ENCODE data around the gene GEMIN2.
"Not testable (repeated sequence)": the region's sequence is repeated elsewhere in the genome, so short reads cannot be mapped to it uniquely, and the experiment has no call there.

Gene GEMIN2

DNA sequence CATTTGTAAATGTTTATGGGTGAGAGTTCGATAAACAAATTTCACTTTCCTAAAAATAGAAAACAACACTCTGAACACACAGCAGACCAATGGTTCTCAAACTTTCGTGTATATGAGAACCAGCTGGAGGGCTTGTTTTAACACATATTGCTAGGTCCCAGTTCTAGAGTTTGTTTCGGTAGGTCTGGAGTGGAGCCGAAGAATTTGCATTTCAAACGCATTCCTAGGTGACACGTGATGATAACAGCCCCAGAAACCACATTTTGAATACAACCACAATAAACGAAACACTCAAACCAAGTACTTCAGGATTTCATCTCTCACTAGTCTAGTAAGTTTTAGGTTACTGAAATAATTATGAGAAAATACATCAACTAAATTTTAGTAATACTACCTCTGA, 28.2 kb upstream of the GEMIN2 start:
- POLR2A ChIA-PET (ENCODE audit: low non-redundant PET): no interaction called here
- no peak for TF ChIP-seq CTCF (conservative IDR thresholded peaks at IDR 0.05; ENCODE audit: low read depth)
- no peak for DNase-seq (ENCODE audit: low spot score)
- CTCF ChIA-PET: interaction anchor here (0.6 to 0.7 kb wide), 3 partner anchors 14 to 347 kb away, joined by 3 to 7 read pairs (median 5); no protein-coding TSS in a partner anchor
- H3K27ac ChIP-seq: no peak overlapping the region

DNA sequence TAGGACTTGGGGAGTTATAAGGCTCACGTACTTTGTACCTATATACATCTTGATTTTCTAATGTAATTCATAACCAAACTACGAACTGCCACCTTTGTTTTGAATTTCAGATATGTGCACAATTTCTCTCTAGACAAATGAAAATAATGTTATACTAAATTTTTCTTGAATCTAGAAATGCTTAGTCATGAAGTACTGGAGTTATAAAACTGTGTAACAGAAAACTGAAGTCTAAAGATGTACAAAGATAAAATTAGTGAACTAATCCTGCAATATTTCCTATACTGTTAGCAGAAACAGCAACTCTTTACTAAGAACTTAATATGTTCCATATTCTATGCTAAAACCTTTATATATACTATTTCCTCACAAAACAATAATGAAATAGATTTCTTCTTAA, 26.6 kb upstream of the GEMIN2 start:
- TF ChIP-seq CTCF (conservative IDR thresholded peaks at IDR 0.05; ENCODE audit: low read depth): no peak
- ChIA-PET POLR2A (ENCODE audit: low non-redundant PET) (no interaction called here), CTCF (no interaction called here)
- no peak overlapping the region for H3K27ac ChIP-seq
- DNase-seq (ENCODE audit: low spot score): no peak

DNA sequence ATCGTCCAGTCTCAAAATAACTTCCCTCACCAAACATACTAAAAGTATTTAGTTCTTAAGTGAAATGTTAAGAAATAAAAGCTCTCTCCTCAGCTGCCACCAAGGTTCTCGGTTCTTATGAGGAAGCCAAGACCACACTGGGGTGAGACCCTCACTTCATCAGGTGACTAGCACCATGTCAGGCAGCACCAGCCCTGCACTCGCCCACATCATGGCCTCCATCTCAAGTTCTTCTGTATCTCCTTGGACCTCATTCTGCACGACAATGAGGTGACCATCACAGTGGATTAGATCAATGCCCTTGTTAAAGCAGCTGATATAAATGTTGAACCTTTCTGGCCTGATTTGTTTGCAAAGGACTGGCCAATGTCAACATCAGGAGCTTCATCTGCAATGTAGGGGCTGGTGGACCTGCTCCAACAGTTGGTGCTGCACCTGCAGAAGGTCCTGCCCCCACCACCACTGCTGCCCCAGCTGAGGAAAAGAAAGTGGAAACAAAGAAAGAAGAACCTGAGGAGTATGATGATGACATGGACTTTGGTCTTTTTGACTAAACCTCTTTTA, 23.5 kb upstream of the GEMIN2 start:
- TF ChIP-seq CTCF (conservative IDR thresholded peaks at IDR 0.05; ENCODE audit: low read depth): no peak
- CTCF ChIA-PET: no interaction called here
- H3K27ac ChIP-seq: no peak overlapping the region
- POLR2A ChIA-PET (ENCODE audit: low non-redundant PET): no interaction called here
- DNase-seq (ENCODE audit: low spot score): no peak

- POLR2A ChIA-PET (ENCODE audit: low non-redundant PET): no interaction called here
- CTCF ChIA-PET: no interaction called here
- no peak for DNase-seq (ENCODE audit: low spot score)
- H3K27ac ChIP-seq: no peak overlapping the region
- TF ChIP-seq CTCF (conservative IDR thresholded peaks at IDR 0.05; ENCODE audit: low read depth): no peak
Measured at GRCh38 chr14:39091716-39092115, 22.4 kb upstream of the GEMIN2 start.

DNA sequence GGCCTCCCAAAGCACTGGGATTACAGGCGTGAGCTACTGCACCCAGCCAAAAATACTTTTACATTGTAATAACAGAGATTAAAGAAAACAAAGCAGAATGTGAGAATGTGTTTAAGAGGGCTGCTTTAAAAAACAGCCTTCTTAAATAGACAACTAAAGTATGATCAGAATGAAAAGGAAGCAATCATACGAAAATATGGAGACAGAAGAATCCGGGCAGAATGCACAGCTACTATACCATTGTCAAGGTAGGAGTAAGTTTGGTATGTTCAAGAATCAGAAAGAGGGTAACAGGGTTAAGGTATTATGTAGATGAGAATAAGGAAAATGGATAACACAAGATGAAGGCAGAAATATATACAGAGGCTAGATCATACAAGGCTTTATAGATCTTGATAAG, 19.6 kb upstream of the GEMIN2 start:
- TF ChIP-seq CTCF (conservative IDR thresholded peaks at IDR 0.05; ENCODE audit: low read depth): no peak
- no peak overlapping the region for H3K27ac ChIP-seq
- ChIA-PET CTCF (no interaction called here), POLR2A (ENCODE audit: low non-redundant PET) (no interaction called here)
- DNase-seq (ENCODE audit: low spot score): no peak

GRCh38 chr14:39097159-39097558, 17.0 kb upstream of the GEMIN2 start:
- ChIA-PET POLR2A (ENCODE audit: low non-redundant PET) (no interaction called here), CTCF (interaction anchor here (0.6 kb wide), 1 partner anchor 82 kb away, joined by 4 read pairs; no protein-coding TSS in a partner anchor)
- peak; percentile 51 for DNase-seq (ENCODE audit: low spot score)
- H3K27ac ChIP-seq: no peak overlapping the region
- TF ChIP-seq CTCF (conservative IDR thresholded peaks at IDR 0.05; ENCODE audit: low read depth): no peak

- POLR2A ChIA-PET (ENCODE audit: low non-redundant PET); CTCF ChIA-PET: not testable (repeated sequence)
Measured at GRCh38 chr14:39099215-39099614, 14.9 kb upstream of the GEMIN2 start.

More at GRCh38 chr14:39099215-39099614, 14.9 kb upstream of the GEMIN2 start:
- not testable (repeated sequence) for DNase-seq (ENCODE audit: low spot score); H3K27ac ChIP-seq

Data from RWPE1 (cell line).